ENCODE measurements around the gene PFDN5. TPM values are rescaled to one million over a fixed set of nuclear protein-coding genes. Genes with fewer than 3 reads are reported as not detected.

PFDN5 gene
- total RNA-seq, 2 donors from 2014 or later = 305 to 445 TPM

GRCh38 chr12:53336181-53336681 is 40.9 kb downstream of the PFDN5 start, which contains the start of gene SP7:
Gene SP7 (minus strand): TSS chr12:53336354. CDS start chr12:53335646, 708 bp downstream.
- Histone ChIP-seq H3K4me3 (no peak within 1 kb of the TSS), H3K9me3 (no peaks in the 10 kb centered on the region), H3K36me3 (no peaks in the 10 kb centered on the region), H3K27me3 (replicated peaks; ENCODE audit: insufficient read depth) (no peaks in the 10 kb centered on the region), H3K27ac (no peak within 1 kb of the TSS), H3K4me1 (ENCODE audit: control insufficient read depth in 1 of 2, low read depth in 2 of 2) (no peaks in the 10 kb centered on the region)
- DNase-seq (ENCODE audit: low spot score) (no peak), ATAC-seq (ENCODE audit: insufficient number of reproducible peaks, low FRiP score, low read depth) (no peak)
- TF ChIP-seq CTCF (IDR thresholded peaks at IDR 0.05) = no peak

- no peak for ATAC-seq (ENCODE audit: insufficient number of reproducible peaks, low FRiP score, low read depth)
- Histone ChIP-seq H3K27me3 (replicated peaks; ENCODE audit: insufficient read depth) (no peaks in the 10 kb centered on the region), H3K9me3 (no peaks in the 10 kb centered on the region)
Measured at GRCh38 chr12:53338017-53338416, 42.7 kb downstream of the PFDN5 start.

GRCh38 chr12:53338916-53339315 is 43.6 kb downstream of the PFDN5 start:
- Histone ChIP-seq H3K4me3 (no peak overlapping the region), H3K36me3 (no peaks in the 10 kb centered on the region), H3K27me3 (replicated peaks; ENCODE audit: insufficient read depth) (no peaks in the 10 kb centered on the region), H3K9me3 (no peaks in the 10 kb centered on the region), H3K27ac (no peak overlapping the region), H3K4me1 (ENCODE audit: control insufficient read depth in 1 of 2, low read depth in 2 of 2) (no peaks in the 10 kb centered on the region)
- no peak for TF ChIP-seq CTCF (IDR thresholded peaks at IDR 0.05)
- DNase-seq (ENCODE audit: low spot score) (no peak), ATAC-seq (ENCODE audit: insufficient number of reproducible peaks, low FRiP score, low read depth) (no peak)

More at GRCh38 chr12:53338017-53338416, 42.7 kb downstream of the PFDN5 start:
- no peaks in the 10 kb centered on the region for H3K36me3 ChIP-seq
- TF ChIP-seq CTCF (IDR thresholded peaks at IDR 0.05) = no peak
- DNase-seq (ENCODE audit: low spot score) = no peak
- no peak overlapping the region for H3K4me3 ChIP-seq
- no peaks in the 10 kb centered on the region for H3K4me1 ChIP-seq (ENCODE audit: control insufficient read depth in 1 of 2, low read depth in 2 of 2)
- H3K27ac ChIP-seq = no peak overlapping the region

- Histone ChIP-seq H3K27me3 (replicated peaks; ENCODE audit: insufficient read depth) (no peaks in the 10 kb centered on the region), H3K9me3 (no peaks in the 10 kb centered on the region), H3K4me3 (no peak overlapping the region), H3K36me3 (no peaks in the 10 kb centered on the region), H3K4me1 (ENCODE audit: control insufficient read depth in 1 of 2, low read depth in 2 of 2) (peaks cover 4 to 7% of the 10 kb centered on the region in 2 donors), H3K27ac (no peak overlapping the region)
- DNase-seq (ENCODE audit: low spot score) = no peak
- TF ChIP-seq CTCF (IDR thresholded peaks at IDR 0.05) = no peak
- ATAC-seq (ENCODE audit: insufficient number of reproducible peaks, low FRiP score, low read depth) = no peak
Measured at GRCh38 chr12:53340398-53340797, 45.1 kb downstream of the PFDN5 start.

GRCh38 chr12:53343449-53343848 is 48.1 kb downstream of the PFDN5 start:
- Histone ChIP-seq H3K4me3 (no peak overlapping the region), H3K4me1 (ENCODE audit: control insufficient read depth in 1 of 2, low read depth in 2 of 2) (peaks cover 4 to 12% of the 10 kb centered on the region in 2 donors), H3K9me3 (no peaks in the 10 kb centered on the region), H3K27ac (no peak overlapping the region), H3K36me3 (no peaks in the 10 kb centered on the region), H3K27me3 (replicated peaks; ENCODE audit: insufficient read depth) (no peaks in the 10 kb centered on the region)
- no peak for TF ChIP-seq CTCF (IDR thresholded peaks at IDR 0.05)
- no peak for ATAC-seq (ENCODE audit: insufficient number of reproducible peaks, low FRiP score, low read depth)
- DNase-seq (ENCODE audit: low spot score) = no peak

All from thoracic aorta (tissue), 2 donors.